CD4-positive, alpha-beta T cell treated with Interleukin-2 at 100 ng/mL for 4 hours (primary cell): ENCODE data around the gene CCDC116.
"Not testable (repeated sequence)": the region's sequence is repeated elsewhere in the genome, so short reads cannot be mapped to it uniquely, and the experiment has no call there.

Experiments
- DNase-seq: peaks from one replicate; pipeline ENCODE4 v3.0.0-alpha.2; 2020; ENCODE audit warnings: low spot score

Gene CCDC116

DNA sequence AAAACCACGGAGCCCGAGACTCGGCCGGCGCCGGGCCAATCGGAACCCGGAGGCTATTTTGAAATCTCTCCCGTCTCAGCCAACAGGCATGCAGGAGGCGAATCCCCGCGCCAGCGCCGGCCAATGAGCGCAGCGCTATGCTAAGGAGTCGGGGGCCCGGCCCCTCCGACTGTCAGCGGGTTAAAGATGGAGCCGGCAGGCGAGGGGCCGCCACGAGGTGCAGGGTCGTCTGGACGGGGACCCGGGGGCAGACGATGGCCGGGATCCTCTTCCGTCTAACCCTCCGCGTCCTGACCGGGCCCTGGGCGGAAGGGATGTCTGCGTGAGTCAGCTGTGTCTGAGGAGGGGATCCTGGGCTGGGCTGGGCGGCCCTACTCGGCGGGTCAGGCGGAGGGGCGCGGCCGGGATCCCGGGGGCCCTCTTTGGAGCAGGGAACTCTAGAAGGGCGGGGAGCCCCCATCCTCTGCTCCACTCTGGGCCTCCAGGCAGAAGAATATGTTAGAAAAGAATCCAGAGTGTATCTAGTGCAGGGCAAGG is 19.5 kb downstream of the CCDC116 start:
- DNase-seq = peak; percentile 85

- no peak for DNase-seq
Observed at GRCh38 chr22:21652547-21653545, 20.3 kb downstream of the CCDC116 start.

DNA sequence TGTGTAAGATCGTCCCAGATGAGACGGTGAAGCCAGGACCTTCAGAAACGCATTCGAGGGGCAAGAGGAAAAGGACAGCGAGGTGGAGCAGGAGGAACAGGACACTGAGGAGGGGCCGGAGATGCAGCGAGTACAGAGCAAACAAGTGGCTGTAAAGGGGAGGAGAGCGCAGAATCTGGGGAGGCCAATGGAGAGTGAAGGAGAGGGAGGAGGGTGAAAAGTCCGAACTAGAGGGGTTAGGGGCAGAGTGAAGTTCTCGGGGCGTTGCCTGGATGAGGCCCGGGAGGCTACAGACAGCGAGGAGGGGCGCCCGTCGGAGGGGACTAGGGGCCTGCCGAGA is 24.4 kb downstream of the CCDC116 start:
- no peak for DNase-seq

GRCh38 chr22:21657360-21658032 is 24.9 kb downstream of the CCDC116 start:
- DNase-seq = peak; percentile 73

- no peak for DNase-seq
Observed at GRCh38 chr22:21659864-21660525, 27.4 kb downstream of the CCDC116 start.

DNA sequence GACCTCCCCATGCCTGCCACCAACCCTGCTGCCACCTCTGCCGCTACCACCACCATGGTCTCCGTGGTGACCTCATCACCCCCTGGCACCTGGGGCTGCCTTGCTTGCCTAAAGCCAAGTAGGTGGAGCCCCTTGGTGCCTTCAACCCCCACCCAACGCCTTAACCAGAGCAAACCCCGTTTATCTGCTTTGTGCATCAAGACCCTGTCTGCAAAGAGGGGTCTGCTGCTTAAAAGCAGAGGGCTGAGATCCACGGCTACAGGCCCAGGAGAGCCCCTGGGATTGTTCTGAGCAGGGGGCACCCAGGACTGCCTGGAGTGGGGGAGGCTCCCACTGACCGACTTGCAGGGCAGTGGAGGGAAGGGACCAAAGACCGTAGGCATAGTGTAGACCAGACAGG is 28.3 kb downstream of the CCDC116 start:
- DNase-seq = no peak

DNA sequence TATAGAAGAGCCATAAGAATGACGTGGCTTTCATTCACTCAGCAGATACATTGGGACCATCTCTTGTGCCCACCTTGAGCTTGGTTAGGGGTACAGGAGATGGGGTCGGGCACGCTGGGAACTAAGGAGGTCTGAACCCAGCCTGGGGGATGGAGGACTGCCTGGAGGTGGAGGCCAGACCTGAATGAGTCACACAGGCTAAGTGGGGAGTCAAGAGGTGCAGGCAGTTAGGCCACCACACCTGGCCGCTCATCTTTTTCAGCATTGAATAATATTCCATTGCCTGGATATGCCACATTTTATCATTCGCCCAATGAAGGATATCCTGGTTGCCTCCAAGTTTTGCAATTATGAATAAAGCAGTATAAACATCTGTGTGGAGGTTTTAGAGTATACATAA is 29.4 kb downstream of the CCDC116 start:
- no peak for DNase-seq

DNA sequence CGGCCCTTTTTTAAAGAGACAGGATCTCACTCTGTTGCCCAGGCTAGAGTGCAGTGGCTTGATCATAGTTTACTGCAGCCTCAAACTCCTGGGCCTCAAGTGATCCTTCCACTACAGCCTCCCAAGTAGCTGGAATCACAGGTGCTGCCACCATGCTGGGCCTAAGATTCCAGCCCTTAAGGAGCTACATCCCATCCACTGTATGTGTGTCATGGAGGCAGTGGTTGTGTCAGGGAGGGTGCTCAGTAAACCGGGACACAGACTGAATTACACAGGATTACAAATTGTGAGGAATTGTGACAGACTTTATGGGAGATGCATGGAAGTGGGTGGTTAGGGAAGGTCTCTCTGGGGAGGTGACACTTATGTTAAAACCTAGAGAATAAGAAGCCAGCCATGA is 31.2 kb downstream of the CCDC116 start:
- no peak for DNase-seq

DNA sequence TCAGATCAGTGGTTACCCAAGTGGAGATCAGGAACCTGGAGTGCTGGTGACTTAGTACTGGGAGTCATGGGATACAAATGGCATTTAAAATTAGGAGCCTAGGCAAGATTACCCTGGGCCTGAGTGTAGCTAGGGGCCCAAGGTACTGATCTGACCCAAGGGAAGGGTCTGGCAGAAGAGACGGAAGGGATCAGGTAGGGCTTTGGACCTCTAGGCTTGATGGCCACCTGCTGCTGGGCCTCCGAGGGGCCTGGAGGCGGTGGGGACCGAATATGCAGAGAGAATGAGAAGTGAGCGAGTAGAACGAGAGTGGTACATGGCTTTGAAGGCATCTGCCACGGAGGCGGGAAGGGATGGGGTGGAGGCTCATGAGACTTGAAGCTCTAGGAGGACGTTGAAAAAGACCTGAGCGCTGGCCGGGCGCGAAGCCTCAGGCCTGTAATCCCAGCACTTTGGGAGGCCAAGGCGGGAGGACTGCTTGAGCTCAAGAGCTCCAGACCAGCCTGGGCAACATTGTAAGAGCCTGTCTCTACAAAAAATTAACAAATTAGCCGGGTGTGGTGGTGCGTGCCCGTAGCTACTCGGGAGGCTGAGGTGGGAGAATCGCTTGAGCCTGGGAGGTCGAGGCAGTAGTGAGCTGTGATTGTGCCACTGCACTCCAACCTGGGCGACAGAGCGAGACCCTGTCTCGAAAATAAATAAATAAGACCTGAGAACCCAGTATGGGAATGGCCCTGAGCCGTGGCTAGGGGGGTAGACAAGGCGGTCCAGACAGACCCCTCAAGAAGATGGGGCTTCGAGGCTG is 32.7 kb downstream of the CCDC116 start:
- no peak for DNase-seq

- no peak for DNase-seq
Observed at GRCh38 chr22:21666786-21667185, 34.2 kb downstream of the CCDC116 start.

- no peak for DNase-seq
Observed at GRCh38 chr22:21669026-21669425, 36.5 kb downstream of the CCDC116 start.

DNA sequence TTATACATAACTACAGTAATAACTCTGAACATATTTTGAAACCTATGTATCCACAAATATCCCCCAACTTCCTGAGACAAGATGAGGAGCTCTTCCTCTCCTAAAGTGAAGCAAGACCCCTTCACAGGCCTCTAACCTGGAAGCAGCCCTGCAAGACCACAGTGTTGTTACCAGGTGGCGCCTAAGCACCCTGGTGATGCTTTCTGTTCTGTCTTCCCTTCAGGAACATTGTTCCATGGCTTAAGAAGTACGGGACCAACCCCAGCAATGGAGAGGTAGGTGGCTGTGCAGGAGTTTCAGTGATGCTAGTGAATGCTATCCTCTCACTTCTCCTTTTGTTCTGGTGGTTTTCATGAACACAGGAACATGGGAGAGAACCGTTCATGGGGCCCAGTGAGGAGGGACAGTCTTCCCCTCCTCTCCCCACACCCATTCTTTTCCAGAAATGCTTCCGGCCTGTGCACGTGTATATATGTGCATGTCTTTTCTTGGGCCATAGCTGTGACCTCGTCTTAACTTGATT is 39.6 kb downstream of the CCDC116 start:
- no peak for DNase-seq

GRCh38 chr22:21673534-21674321 is 41.2 kb downstream of the CCDC116 start:
- DNase-seq = no peak

DNA sequence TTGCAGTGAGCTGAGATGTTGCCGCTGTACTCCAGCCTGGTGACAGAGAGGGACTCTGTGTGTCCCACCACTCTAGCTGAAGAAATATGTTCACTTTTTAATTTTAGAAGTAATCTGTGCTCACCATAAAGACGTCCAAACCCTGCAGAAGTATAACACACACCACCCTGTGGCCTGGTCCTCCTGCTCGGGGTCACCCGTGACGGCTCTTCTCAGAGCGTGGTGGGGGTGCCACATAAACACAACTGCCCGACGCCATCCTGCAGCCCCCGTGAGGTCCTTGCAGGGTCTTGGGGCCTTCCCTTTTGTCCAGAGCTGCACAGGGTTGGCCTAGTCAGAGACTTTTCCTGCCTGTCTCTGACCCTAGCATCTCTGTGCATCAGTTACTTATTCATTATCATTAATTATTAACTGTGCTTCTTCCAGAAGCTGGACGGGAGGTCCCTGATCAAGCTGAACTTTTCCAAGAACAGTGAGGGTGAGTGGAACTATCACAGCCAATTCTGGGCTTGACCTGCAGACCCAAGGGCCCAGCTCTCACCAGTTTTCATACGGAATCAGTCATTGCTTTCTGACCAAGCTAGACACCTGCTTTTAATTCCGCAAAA is 42.2 kb downstream of the CCDC116 start:
- no peak for DNase-seq

- no peak for DNase-seq
Observed at GRCh38 chr22:21677606-21678443, 45.3 kb downstream of the CCDC116 start.

DNA sequence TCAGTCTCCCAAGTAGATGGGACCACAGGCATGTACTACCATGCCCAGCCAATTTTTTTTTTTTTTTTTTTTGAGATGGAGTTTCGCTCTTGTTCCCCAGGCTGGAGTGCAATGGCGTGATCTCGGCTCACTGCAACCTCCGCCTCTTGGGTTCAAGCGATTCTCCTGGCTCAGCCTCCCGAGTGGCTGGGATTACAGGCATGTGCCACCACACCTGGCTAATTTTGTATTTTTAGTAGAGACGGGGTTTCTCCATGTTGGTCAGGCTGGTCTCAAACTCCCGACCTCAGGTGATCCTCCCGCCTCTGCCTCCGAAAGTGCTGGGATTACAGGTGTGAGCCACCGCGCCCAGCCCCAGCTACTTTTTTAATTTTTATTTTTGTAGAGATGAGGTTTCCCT is 46.3 kb downstream of the CCDC116 start:
- DNase-seq = not testable (repeated sequence)

DNA sequence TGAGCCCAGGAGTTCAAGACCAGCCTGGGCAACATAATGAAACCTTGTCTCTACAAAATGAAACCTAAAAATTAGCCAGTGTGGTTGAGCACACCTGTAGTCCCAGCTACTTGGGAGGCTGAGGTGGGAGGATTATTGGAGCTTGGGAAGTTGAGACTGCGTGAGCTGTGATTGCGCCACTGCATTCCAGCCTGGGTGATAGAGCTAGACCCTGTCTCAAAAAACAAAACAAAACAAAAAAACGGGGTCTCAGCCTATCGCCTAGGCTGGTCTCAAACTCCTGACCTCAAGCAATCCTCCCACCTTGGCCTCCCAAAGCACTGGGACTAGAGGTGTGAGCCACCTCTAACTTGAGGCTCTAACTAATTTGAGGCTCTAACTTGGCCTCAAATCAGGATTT is 46.8 kb downstream of the CCDC116 start:
- no peak for DNase-seq

DNA sequence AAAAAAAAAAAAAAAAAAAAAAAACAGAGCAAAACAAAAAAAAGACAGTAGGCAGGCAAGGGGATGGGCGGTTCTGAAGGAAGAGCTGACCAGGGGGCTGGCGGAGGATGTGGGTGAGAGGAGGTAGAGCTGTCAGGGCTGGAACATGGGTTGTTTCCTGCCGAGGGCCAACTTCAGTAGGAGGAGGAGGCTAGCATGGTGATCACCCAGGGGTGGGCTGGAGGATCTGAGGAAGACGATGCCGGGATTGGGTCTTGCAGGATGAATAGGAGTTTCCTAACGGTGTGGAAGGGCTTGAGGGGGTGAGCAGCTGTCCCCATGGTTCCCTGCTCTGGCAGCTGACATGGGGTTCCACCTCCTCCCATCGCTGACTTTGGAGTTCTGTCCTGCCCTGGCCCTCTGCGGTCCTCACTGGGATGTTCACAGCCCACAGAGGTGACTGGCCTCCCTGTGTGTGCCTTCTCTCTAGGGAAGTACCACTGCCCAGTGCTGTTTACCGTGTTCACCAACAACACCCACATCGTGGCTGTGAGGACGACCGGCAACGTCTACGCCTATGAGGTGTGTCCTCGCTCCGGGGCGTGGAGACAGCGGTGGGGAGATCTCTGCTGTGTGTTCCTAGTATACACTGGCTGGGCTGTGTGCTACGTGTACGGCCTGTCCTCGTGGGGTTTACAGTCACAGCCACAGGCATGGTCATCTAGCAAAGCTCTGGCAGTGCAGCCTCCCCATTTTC is 48.4 kb downstream of the CCDC116 start:
- no peak for DNase-seq
